SKM-1 treated with dmso at 0.1 percent for 144 hours (cell line): ENCODE data around the gene CYP4F12.
"Not testable (repeated sequence)": the region's sequence is repeated elsewhere in the genome, so short reads cannot be mapped to it uniquely, and the experiment has no call there.

ENCODE experiments used
- DNase-seq: peaks from one replicate; lab custom pipeline; 2025; ENCODE audit not compliant: unreplicated experiment; lab: John Stamatoyannopoulos, UW

Gene CYP4F12

GRCh38 chr19:15649526-15649925 lies 23.4 kb upstream of the CYP4F12 start:
- no peak for DNase-seq

- DNase-seq = not testable (repeated sequence)
These were observed 22.8 kb upstream of the CYP4F12 start for GRCh38 chr19:15650123-15650522.

- no peak for DNase-seq
These were observed 21.1 kb upstream of the CYP4F12 start for GRCh38 chr19:15651791-15652190.

- DNase-seq = no peak
These were observed 20.2 kb upstream of the CYP4F12 start for GRCh38 chr19:15652559-15653278.

- DNase-seq = no peak
These were observed 16.4 kb upstream of the CYP4F12 start for GRCh38 chr19:15656467-15656866.

- no peak for DNase-seq
These were observed 9.6 kb upstream of the CYP4F12 start for GRCh38 chr19:15663247-15663646.

GRCh38 chr19:15666186-15666585 lies 6.7 kb upstream of the CYP4F12 start:
- DNase-seq = no peak

GRCh38 chr19:15666883-15667282 lies 6.0 kb upstream of the CYP4F12 start:
- DNase-seq = no peak

- DNase-seq = no peak
These were observed 3.4 kb upstream of the CYP4F12 start for GRCh38 chr19:15669440-15669839.

- no peak for DNase-seq
These were observed 3.0 kb upstream of the CYP4F12 start for GRCh38 chr19:15669891-15670290.

GRCh38 chr19:15671237-15671821 lies 1.6 kb upstream of the CYP4F12 start:
- DNase-seq = no peak

GRCh38 chr19:15671891-15672579 lies 852 bp upstream of the CYP4F12 start:
- DNase-seq = no peak

- DNase-seq = no peak
These were observed 328 bp downstream of the CYP4F12 start for GRCh38 chr19:15673176-15673654.

GRCh38 chr19:15675560-15675959 lies 2.7 kb downstream of the CYP4F12 start:
- DNase-seq = no peak

GRCh38 chr19:15679089-15679488 lies 6.2 kb downstream of the CYP4F12 start:
- no peak for DNase-seq

GRCh38 chr19:15679865-15680264 lies 7.0 kb downstream of the CYP4F12 start:
- DNase-seq = not testable (repeated sequence)

- DNase-seq = no peak
These were observed 7.8 kb downstream of the CYP4F12 start for GRCh38 chr19:15680478-15681322.

- DNase-seq = no peak
These were observed 10.5 kb downstream of the CYP4F12 start for GRCh38 chr19:15683411-15683810.

GRCh38 chr19:15684828-15685227 lies 11.9 kb downstream of the CYP4F12 start:
- DNase-seq = no peak

GRCh38 chr19:15696654-15697194 lies 23.8 kb downstream of the CYP4F12 start:
- no peak for DNase-seq
